ENCODE measurements around the gene ANGPTL4. TPM values are rescaled to one million over a fixed set of nuclear protein-coding genes. Genes with fewer than 3 reads are reported as not detected.
"Not testable (repeated sequence)": the region's sequence is repeated elsewhere in the genome, so short reads cannot be mapped to it uniquely, and the experiment has no call there.

The ANGPTL4 gene
- total RNA-seq, 1 experiment from 2014 or later, result 1.7 TPM

GRCh38 chr19:8352134-8352827 is 11.7 kb upstream of the ANGPTL4 start:
- Histone ChIP-seq H3K36me3 (ENCODE audit: insufficient read depth, low read length, poor library complexity, severe bottlenecking) (no peaks in the 10 kb centered on the region), H3K4me1 (ENCODE audit: insufficient read depth, low read length, poor library complexity, severe bottlenecking) (peaks cover 26% of the 10 kb centered on the region), H3K27me3 (replicated peaks; ENCODE audit: insufficient read depth, low read depth, low read length, poor library complexity) (no peaks in the 10 kb centered on the region), H3K27ac (ENCODE audit: low read depth, low read length, poor library complexity, severe bottlenecking) (peak overlapping the region; percentile 67), H3K4me3 (ENCODE audit: low read depth, low read length, poor library complexity, severe bottlenecking) (peak overlapping the region; percentile 35), H3K9me3 (ENCODE audit: low read depth, low read length, poor library complexity, severe bottlenecking) (no peaks in the 10 kb centered on the region)
- TF ChIP-seq EZH2 (IDR thresholded peaks at IDR 0.05; ENCODE audit: borderline replicate concordance, low read depth, low read length, poor library complexity, severe bottlenecking), result no peak
- no peak for TF ChIP-seq CTCF (conservative IDR thresholded peaks at IDR 0.05; ENCODE audit: low read depth, low read length)
- ChIA-PET CTCF (interaction anchor here (0.5 to 0.6 kb wide), 4 partner anchors 28 to 377 kb away, joined by 6 to 10 read pairs (median 6); partner anchors contain the start of gene RAB11B), POLR2A (ENCODE audit: low non-redundant PET) (interaction anchor here (0.6 to 0.7 kb wide), 4 partner anchors 40 to 1438 kb away, joined by 7 to 12 read pairs (median 8); no protein-coding TSS in a partner anchor)
- peak; percentile 85 for DNase-seq (ENCODE audit: low spot score)
- BruUV-seq (replicated peaks), result no TSS peak
- intact Hi-C loops (cut with micrococcal nuclease; ENCODE audit: unreplicated experiment), result loop anchor here (5.0 kb wide), 1 partner anchor 175 kb away; no protein-coding TSS in a partner anchor

GRCh38 chr19:8352845-8353244 is 11.1 kb upstream of the ANGPTL4 start:
- not testable (repeated sequence) for H3K27me3 ChIP-seq (replicated peaks; ENCODE audit: insufficient read depth, low read depth, low read length, poor library complexity); H3K36me3 ChIP-seq (ENCODE audit: insufficient read depth, low read length, poor library complexity, severe bottlenecking); DNase-seq (ENCODE audit: low spot score); BruUV-seq (replicated peaks); H3K9me3 ChIP-seq (ENCODE audit: low read depth, low read length, poor library complexity, severe bottlenecking)
- Histone ChIP-seq H3K4me1 (ENCODE audit: insufficient read depth, low read length, poor library complexity, severe bottlenecking) (peaks cover 26% of the 10 kb centered on the region), H3K4me3 (ENCODE audit: low read depth, low read length, poor library complexity, severe bottlenecking) (peak overlapping the region; percentile 35), H3K27ac (ENCODE audit: low read depth, low read length, poor library complexity, severe bottlenecking) (peak overlapping the region; percentile 67)
- ChIA-PET POLR2A (ENCODE audit: low non-redundant PET) (interaction anchor here (0.6 kb wide), 3 partner anchors 39 to 1439 kb away, joined by 7 to 12 read pairs (median 7); no protein-coding TSS in a partner anchor), CTCF (interaction anchor here (0.5 to 1.2 kb wide), 4 partner anchors 11 to 377 kb away, joined by 3 to 6 read pairs (median 6); partner anchors contain the start of gene RAB11B)
- intact Hi-C loops (cut with micrococcal nuclease; ENCODE audit: unreplicated experiment), result loop anchor here (5.0 kb wide), 1 partner anchor 174 kb away; no protein-coding TSS in a partner anchor

- DNase-seq (ENCODE audit: low spot score), result no peak
- CTCF ChIA-PET, result interaction anchor here (0.5 kb wide), 1 partner anchor 35 kb away, joined by 3 read pairs; the partner anchor contains the start of gene RAB11B
- Histone ChIP-seq H3K27me3 (replicated peaks; ENCODE audit: insufficient read depth, low read depth, low read length, poor library complexity) (no peaks in the 10 kb centered on the region), H3K36me3 (ENCODE audit: insufficient read depth, low read length, poor library complexity, severe bottlenecking) (no peaks in the 10 kb centered on the region), H3K4me3 (ENCODE audit: low read depth, low read length, poor library complexity, severe bottlenecking) (no peak overlapping the region), H3K4me1 (ENCODE audit: insufficient read depth, low read length, poor library complexity, severe bottlenecking) (peaks cover 20% of the 10 kb centered on the region), H3K27ac (ENCODE audit: low read depth, low read length, poor library complexity, severe bottlenecking) (no peak overlapping the region), H3K9me3 (ENCODE audit: low read depth, low read length, poor library complexity, severe bottlenecking) (no peaks in the 10 kb centered on the region)
- POLR2A ChIA-PET (ENCODE audit: low non-redundant PET), result no interaction called here
- TF ChIP-seq CTCF (conservative IDR thresholded peaks at IDR 0.05; ENCODE audit: low read depth, low read length), result no peak
- TF ChIP-seq EZH2 (IDR thresholded peaks at IDR 0.05; ENCODE audit: borderline replicate concordance, low read depth, low read length, poor library complexity, severe bottlenecking), result no peak
- intact Hi-C loops (cut with micrococcal nuclease; ENCODE audit: unreplicated experiment), result loop anchor here (2.0 to 5.0 kb wide), 3 partner anchors 41 to 226 kb away; no protein-coding TSS in a partner anchor
- BruUV-seq (replicated peaks), result no TSS peak
Measured at GRCh38 chr19:8355631-8356402, 8.1 kb upstream of the ANGPTL4 start.

All from A673 (cell line).